Measurements from ENCODE around the gene TRIM2. TPM values are rescaled to one million over a fixed set of nuclear protein-coding genes. Genes with fewer than 3 reads are reported as not detected.

Gene TRIM2
- total and polyA plus RNA-seq, 7 donors, result 1.3 to 7.1 (median 3.9) TPM

- Histone ChIP-seq H3K27ac (peak overlapping the region; percentile 28), H3K9me3 (no peaks in the 10 kb centered on the region), H3K4me3 (peak overlapping the region; percentile 85), H3K4me1 (peaks cover 8% of the 10 kb centered on the region), H3K36me3 (ENCODE audit: insufficient read depth in 1 of 2, low read depth in 1 of 2) (no peaks in the 10 kb centered on the region), H3K27me3 (ENCODE audit: insufficient read depth in 3 of 3, low read length in 2 of 3) (no peaks in the 10 kb centered on the region)
- intact Hi-C loops (cut with DNase I), result loop anchor here (2.0 to 10.0 kb wide), 3 partner anchors 90 to 230 kb away; partner anchors contain the start of gene TMEM131L (in 1 of the 2)
- ATAC-seq (peak; percentile 28 to 71 (median 62)), DNase-seq (peak; percentile 32 to 49)
- TF ChIP-seq CTCF (IDR thresholded peaks at IDR 0.05), result no peak
- WGBS, 3 donors, result 2% methylated on average over 42 to 44 of the region's 44 CpGs
These were observed 141.1 kb downstream of the TRIM2 start for GRCh38 chr4:153345012-153345981.

- TF ChIP-seq CTCF (IDR thresholded peaks at IDR 0.05), result no peak
- ATAC-seq, result no peak
- H3K27ac ChIP-seq, result no peak overlapping the region
- WGBS, 3 donors, result 58 to 64% (median 60%) methylated on average over 2 of the region's 2 CpGs
- no peaks in the 10 kb centered on the region for H3K9me3 ChIP-seq
- H3K4me1 ChIP-seq, result peaks cover 8% of the 10 kb centered on the region
- no peaks in the 10 kb centered on the region for H3K27me3 ChIP-seq (ENCODE audit: insufficient read depth in 3 of 3, low read length in 2 of 3)
- H3K36me3 ChIP-seq (ENCODE audit: insufficient read depth in 1 of 2, low read depth in 1 of 2), result no peaks in the 10 kb centered on the region
- H3K4me3 ChIP-seq, result peak overlapping the region; percentile 85
- DNase-seq, result no peak
- intact Hi-C loops (cut with DNase I), result loop anchor here (5.0 to 10.0 kb wide), 2 partner anchors 89 to 121 kb away; partner anchors contain the start of gene TMEM131L (in 1 of the 2)
These were observed 141.8 kb downstream of the TRIM2 start for GRCh38 chr4:153346031-153346430.

GRCh38 chr4:153346563-153346962 lies 142.3 kb downstream of the TRIM2 start:
- intact Hi-C loops (cut with DNase I), result loop anchor here (5.0 to 10.0 kb wide), 2 partner anchors 88 to 121 kb away; partner anchors contain the start of gene TMEM131L (in 1 of the 2)
- Histone ChIP-seq H3K27ac (no peak overlapping the region), H3K4me1 (peaks cover 8% of the 10 kb centered on the region), H3K36me3 (ENCODE audit: insufficient read depth in 1 of 2, low read depth in 1 of 2) (no peaks in the 10 kb centered on the region), H3K27me3 (ENCODE audit: insufficient read depth in 3 of 3, low read length in 2 of 3) (no peaks in the 10 kb centered on the region), H3K4me3 (no peak overlapping the region), H3K9me3 (no peaks in the 10 kb centered on the region)
- ATAC-seq (no peak), DNase-seq (no peak)
- 70 to 81% (median 73%) methylated on average over 5 of the region's 5 CpGs for WGBS, 3 donors
- TF ChIP-seq CTCF (IDR thresholded peaks at IDR 0.05), result no peak

GRCh38 chr4:153347117-153347516 lies 142.9 kb downstream of the TRIM2 start:
- no peaks in the 10 kb centered on the region for H3K36me3 ChIP-seq (ENCODE audit: insufficient read depth in 1 of 2, low read depth in 1 of 2)
- peaks cover 8% of the 10 kb centered on the region for H3K4me1 ChIP-seq
- no peak for TF ChIP-seq CTCF (IDR thresholded peaks at IDR 0.05)
- H3K27ac ChIP-seq, result no peak overlapping the region
- ATAC-seq, result no peak
- DNase-seq, result no peak
- H3K4me3 ChIP-seq, result no peak overlapping the region
- intact Hi-C loops (cut with DNase I), result loop anchor here (5.0 to 10.0 kb wide), 2 partner anchors 88 to 120 kb away; partner anchors contain the start of gene TMEM131L (in 1 of the 2)
- no peaks in the 10 kb centered on the region for H3K9me3 ChIP-seq
- no peaks in the 10 kb centered on the region for H3K27me3 ChIP-seq (ENCODE audit: insufficient read depth in 3 of 3, low read length in 2 of 3)
